ENCODE results near the gene CPZ. TPM values are rescaled to one million over a fixed set of nuclear protein-coding genes. Genes with fewer than 3 reads are reported as not detected.

CPZ gene
- total RNA-seq, 1 donor from 2014 or later: not detected

DNA sequence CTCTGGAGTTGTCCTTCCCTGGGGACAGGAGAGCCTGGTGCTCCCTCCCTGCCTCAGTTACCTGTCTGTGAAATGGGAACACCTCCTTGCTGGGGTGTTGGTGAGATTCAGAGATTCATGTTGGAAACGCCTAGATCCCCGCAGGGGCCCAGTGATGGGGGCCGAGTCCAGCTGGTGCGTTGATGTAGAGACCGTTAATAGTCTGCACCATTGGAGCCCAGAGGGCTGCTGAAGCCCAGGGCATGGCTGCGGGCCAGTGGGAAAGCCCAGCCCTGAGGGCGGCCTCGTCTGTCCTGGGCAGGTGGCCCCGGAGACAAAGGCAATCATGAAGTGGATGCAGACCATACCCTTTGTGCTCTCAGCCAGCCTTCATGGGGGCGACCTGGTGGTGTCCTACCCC is 14.4 kb downstream of the CPZ start:
- H3K9me3 Mint-ChIP-seq: no peaks in the 10 kb centered on the region
- TF ChIP-seq, protein P1, sequence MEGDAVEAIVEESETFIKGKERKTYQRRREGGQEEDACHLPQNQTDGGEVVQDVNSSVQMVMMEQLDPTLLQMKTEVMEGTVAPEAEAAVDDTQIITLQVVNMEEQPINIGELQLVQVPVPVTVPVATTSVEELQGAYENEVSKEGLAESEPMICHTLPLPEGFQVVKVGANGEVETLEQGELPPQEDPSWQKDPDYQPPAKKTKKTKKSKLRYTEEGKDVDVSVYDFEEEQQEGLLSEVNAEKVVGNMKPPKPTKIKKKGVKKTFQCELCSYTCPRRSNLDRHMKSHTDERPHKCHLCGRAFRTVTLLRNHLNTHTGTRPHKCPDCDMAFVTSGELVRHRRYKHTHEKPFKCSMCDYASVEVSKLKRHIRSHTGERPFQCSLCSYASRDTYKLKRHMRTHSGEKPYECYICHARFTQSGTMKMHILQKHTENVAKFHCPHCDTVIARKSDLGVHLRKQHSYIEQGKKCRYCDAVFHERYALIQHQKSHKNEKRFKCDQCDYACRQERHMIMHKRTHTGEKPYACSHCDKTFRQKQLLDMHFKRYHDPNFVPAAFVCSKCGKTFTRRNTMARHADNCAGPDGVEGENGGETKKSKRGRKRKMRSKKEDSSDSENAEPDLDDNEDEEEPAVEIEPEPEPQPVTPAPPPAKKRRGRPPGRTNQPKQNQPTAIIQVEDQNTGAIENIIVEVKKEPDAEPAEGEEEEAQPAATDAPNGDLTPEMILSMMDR (conservative IDR thresholded peaks at IDR 0.05): no peak
- no peak overlapping the region for H3K4me3 Mint-ChIP-seq
- no peaks in the 10 kb centered on the region for H3K4me1 Mint-ChIP-seq
- no peak for DNase-seq (ENCODE audit: low read depth, low spot score)
- H3K27me3 Mint-ChIP-seq (ENCODE audit: low read depth): peaks cover 19% of the 10 kb centered on the region
- no peaks in the 10 kb centered on the region for H3K36me3 Mint-ChIP-seq (ENCODE audit: low read depth)
- no peak overlapping the region for H3K27ac Mint-ChIP-seq (ENCODE audit: unreplicated experiment)

DNA sequence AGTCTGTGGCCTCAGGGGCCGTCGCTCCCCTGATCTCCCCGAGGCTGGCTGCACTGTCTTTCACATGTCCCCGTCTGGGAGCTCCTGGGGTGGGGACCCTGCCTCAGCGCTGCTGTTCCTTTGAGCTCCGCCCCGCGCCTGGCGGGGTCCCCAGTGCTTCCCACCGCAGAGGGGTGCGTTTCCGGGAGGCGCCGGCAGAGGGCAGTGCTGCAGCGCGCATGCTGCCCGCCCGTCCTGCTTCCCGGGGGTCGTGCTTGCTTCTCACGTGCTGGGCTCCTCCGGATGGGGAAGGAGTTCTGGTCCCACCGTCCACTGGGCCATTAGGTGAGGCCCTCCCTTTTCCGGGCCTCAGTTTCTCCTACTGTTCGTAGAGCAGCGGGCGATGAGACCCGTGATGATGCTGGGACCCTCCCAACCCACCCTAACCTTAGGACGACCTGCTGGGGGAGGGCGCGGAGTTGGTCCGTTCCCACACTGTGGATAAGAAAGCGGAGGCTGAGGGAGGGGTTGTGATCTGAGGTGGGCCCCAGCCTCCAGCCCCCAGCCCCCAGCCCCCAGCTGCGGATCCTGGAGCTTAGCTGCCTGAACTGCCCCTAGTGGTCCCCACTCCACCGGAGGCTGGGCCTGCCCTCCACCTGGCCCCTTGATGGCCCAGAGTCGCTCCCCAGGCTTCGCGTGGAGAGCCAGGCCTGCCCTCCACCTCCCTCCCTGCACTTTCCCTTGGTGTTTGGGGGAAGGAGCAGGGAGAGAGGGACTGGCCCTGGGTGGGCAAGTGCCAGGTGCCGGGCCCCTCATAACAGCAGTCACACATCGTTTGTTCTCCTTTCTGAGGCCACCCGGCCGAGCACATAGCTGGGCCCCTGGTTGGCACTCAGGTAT is 15.3 kb downstream of the CPZ start:
- Mint-ChIP-seq H3K36me3 (ENCODE audit: low read depth) (no peaks in the 10 kb centered on the region), H3K4me1 (no peaks in the 10 kb centered on the region), H3K9me3 (no peaks in the 10 kb centered on the region), H3K27me3 (ENCODE audit: low read depth) (peaks cover 14% of the 10 kb centered on the region), H3K4me3 (no peak overlapping the region), H3K27ac (ENCODE audit: unreplicated experiment) (no peak overlapping the region)
- TF ChIP-seq, protein P1 (conservative IDR thresholded peaks at IDR 0.05): peak; percentile 96
- DNase-seq (ENCODE audit: low read depth, low spot score): peak; percentile 90

DNA sequence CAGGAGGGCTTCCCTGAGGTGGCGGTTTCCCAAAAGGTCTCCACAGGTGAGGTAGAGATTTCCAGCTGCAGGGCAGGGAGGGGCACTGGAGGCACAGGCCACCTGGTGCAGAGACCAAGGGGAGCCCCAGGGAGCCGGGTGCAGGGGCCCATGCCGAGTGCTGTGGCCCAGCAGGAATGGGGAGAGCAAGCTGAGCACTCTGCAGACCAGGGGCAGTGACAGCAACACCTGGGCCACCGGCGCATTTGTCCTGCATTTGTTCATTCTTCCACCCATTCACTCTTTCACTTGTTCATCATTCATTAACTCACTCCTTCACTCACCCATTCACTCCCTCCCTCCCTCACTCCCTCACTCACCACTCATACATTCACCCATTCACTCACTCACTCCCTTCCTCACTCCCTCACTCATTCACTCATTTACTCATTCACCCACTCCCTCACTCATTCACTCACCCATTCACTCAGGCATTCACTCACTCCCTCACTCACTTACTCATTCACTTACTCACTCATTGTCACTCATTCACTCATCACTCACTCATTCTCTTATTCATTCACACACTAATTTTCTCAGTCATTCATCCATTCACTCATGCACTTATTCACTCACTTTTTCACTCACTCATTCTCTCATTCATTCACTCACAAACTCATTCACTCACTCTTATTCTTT is 16.3 kb downstream of the CPZ start:
- Mint-ChIP-seq H3K27me3 (ENCODE audit: low read depth) (peaks cover 14% of the 10 kb centered on the region), H3K9me3 (no peaks in the 10 kb centered on the region), H3K4me1 (no peaks in the 10 kb centered on the region), H3K36me3 (ENCODE audit: low read depth) (no peaks in the 10 kb centered on the region), H3K4me3 (no peak overlapping the region), H3K27ac (ENCODE audit: unreplicated experiment) (no peak overlapping the region)
- TF ChIP-seq, protein P1 (conservative IDR thresholded peaks at IDR 0.05): no peak
- DNase-seq (ENCODE audit: low read depth, low spot score): no peak

DNA sequence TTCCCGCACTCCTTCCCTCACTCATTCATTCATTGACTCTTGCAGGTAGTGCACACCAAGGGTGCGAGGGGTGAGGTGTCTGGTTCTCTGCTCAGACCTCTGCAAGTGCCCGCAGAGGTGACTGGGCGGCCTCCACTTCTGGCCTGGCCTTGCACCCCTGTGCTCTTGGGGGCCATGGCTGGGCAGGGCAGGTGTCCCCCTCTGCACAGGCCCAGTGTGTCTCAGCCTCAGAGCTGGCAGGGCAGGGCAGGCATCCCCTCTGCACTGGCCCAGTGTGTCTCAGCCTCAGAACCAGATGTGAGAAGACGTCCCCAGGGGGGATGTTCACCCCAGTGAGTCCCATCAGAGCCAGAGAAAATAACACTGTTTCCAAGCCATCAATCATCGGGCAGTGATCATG is 16.8 kb downstream of the CPZ start:
- TF ChIP-seq, protein P1 (conservative IDR thresholded peaks at IDR 0.05): no peak
- Mint-ChIP-seq H3K27ac (ENCODE audit: unreplicated experiment) (no peak overlapping the region), H3K27me3 (ENCODE audit: low read depth) (peaks cover 14% of the 10 kb centered on the region), H3K4me1 (no peaks in the 10 kb centered on the region), H3K4me3 (no peak overlapping the region), H3K9me3 (no peaks in the 10 kb centered on the region), H3K36me3 (ENCODE audit: low read depth) (no peaks in the 10 kb centered on the region)
- no peak for DNase-seq (ENCODE audit: low read depth, low spot score)

DNA sequence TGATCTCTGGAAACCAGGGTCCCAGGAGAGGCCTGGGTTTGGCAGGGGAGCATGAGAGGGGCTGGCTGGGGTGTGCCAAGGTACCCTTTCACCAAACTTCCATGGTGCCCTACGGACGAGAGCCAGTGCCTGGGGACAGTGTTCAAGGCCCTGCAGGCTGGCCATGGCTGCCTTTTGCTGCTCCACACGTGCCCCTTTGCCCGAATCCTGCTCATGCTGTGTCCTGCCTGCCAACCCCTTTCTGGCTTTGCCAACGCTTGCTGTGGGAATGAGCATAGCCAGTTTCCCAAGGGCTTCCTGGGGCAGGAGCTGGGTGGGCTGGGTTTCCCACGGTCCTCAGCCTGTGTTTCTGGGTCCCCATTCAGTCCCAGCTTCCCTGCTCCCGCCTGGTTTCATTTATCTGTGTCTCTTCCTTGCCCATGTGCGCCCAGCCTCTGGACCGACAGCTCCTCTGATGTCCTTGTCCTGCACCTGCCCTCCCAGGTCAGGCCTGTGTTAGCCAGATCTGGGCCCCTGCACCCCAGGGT is 17.3 kb downstream of the CPZ start:
- Mint-ChIP-seq H3K36me3 (ENCODE audit: low read depth) (no peaks in the 10 kb centered on the region), H3K27ac (ENCODE audit: unreplicated experiment) (no peak overlapping the region), H3K4me1 (no peaks in the 10 kb centered on the region), H3K27me3 (ENCODE audit: low read depth) (peaks cover 14% of the 10 kb centered on the region), H3K9me3 (no peaks in the 10 kb centered on the region), H3K4me3 (no peak overlapping the region)
- TF ChIP-seq, protein P1 (conservative IDR thresholded peaks at IDR 0.05): no peak
- no peak for DNase-seq (ENCODE audit: low read depth, low spot score)
